BJ (cell line): ENCODE results near the gene CASTOR1. TPM values are rescaled to one million over a fixed set of nuclear protein-coding genes. Genes with fewer than 3 reads are reported as not detected.

Experiments
- CTCF ChIA-PET: fragments of 350-600 bp; formaldehyde crosslinking; extraction: SDS; loops from one replicate; lab custom pipeline; 2021; ENCODE audit warnings: antibody characterized with exemption, inconsistent platforms; lab: Yijun Ruan, JAX
- POLR2A ChIA-PET: fragments of 300-600 bp; sonication (Branson Sonifier 250); formaldehyde crosslinking; extraction: SDS; loops from one replicate; lab custom pipeline; 2021; ENCODE audit warnings: antibody characterized with exemption; lab: Charles Lee
- DNase-seq: peaks from one replicate; pipeline ENCODE4 v3.0.0-alpha.2; 2011; ENCODE audit warnings: low read depth
- H3K27me3 ChIP-seq: 2 replicates; pipeline ENCODE4 v1.6.0; 2011; ENCODE audit warnings: low read length; ENCODE audit not compliant: control insufficient read depth, insufficient read depth
- H3K36me3 ChIP-seq: 2 replicates; pipeline ENCODE4 v1.5.1; 2011; ENCODE audit warnings: low read length; ENCODE audit not compliant: control insufficient read depth, insufficient read depth
- H3K4me3 ChIP-seq: 2 replicates; pipeline ENCODE4 v1.5.1; 2011; ENCODE audit warnings: low read depth, mild to moderate bottlenecking, control low read depth, low read length
- polyA plus RNA-seq: library from polyadenylated mRNA; depleted of rRNA; stranded (reverse); fragments of >200 nt; gene quantifications from 2 replicates; pipeline ENCODE4 v1.2.3, GENCODE V29; 2011
- TF ChIP-seq, protein P1 (sequence below): IDR thresholded peaks from 2 replicates; pipeline ENCODE4 v1.5.1; 2011; ENCODE audit warnings: low read depth, mild to moderate bottlenecking, control low read depth, inconsistent platforms, low read length, moderate library complexity; ENCODE audit not compliant: insufficient read depth

Gene CASTOR1
- polyA plus RNA-seq, 1 experiment = 16.4 TPM

DNA sequence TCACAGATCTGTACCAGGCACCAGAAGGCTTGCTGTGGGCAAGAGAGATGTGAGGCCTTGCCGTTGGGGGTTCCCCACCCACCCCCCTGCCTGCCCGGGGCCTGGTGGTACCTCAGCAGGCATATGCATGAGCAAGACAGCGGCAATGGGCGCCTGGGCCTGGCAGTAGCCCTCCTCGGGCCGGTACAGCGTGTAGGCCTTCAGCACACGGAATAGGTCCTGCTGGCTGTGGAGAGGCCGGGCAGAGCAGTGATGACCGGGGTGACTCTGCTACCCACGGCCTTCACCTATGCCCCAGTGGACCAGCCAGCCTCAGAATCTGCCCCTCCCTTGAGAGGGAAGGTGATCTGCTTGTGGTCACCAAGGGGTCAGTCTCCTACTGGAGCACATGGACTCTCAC lies 5.5 kb upstream of the CASTOR1 start:
- CTCF ChIA-PET = interaction anchor here (0.6 kb wide), 1 partner anchor 658 kb away, joined by 4 read pairs; no protein-coding TSS in a partner anchor
- POLR2A ChIA-PET = no interaction called here
- Histone ChIP-seq H3K36me3 (peaks cover 53% of the 10 kb centered on the region), H3K4me3 (no peak overlapping the region), H3K27me3 (no peaks in the 10 kb centered on the region)
- TF ChIP-seq, protein P1, sequence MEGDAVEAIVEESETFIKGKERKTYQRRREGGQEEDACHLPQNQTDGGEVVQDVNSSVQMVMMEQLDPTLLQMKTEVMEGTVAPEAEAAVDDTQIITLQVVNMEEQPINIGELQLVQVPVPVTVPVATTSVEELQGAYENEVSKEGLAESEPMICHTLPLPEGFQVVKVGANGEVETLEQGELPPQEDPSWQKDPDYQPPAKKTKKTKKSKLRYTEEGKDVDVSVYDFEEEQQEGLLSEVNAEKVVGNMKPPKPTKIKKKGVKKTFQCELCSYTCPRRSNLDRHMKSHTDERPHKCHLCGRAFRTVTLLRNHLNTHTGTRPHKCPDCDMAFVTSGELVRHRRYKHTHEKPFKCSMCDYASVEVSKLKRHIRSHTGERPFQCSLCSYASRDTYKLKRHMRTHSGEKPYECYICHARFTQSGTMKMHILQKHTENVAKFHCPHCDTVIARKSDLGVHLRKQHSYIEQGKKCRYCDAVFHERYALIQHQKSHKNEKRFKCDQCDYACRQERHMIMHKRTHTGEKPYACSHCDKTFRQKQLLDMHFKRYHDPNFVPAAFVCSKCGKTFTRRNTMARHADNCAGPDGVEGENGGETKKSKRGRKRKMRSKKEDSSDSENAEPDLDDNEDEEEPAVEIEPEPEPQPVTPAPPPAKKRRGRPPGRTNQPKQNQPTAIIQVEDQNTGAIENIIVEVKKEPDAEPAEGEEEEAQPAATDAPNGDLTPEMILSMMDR = no peak
- DNase-seq = no peak

DNA sequence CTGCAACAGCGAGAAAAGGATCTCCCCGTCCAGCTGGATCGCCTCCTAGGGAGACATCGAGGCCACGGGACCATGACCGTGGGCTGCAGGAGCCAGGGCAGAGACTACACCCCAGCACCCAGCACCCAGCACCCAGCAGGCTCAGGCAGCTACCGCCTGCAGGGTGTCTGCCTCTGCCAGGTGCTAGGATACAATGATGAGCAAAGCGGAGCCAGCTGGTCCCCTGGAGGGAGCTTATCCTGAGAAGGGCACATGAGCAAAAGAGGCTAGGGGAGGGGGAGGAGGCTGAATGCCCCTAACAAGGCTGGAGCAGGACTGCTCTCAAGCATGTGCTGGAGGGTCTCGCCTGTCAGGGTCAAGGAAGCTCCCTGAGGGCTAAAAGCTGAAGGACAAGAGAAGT lies 4.8 kb upstream of the CASTOR1 start:
- DNase-seq = no peak
- H3K27me3 ChIP-seq = no peaks in the 10 kb centered on the region
- no peak overlapping the region for H3K4me3 ChIP-seq
- TF ChIP-seq, protein P1 = no peak
- peaks cover 49% of the 10 kb centered on the region for H3K36me3 ChIP-seq
- ChIA-PET POLR2A (no interaction called here), CTCF (interaction anchor here (0.6 to 1.8 kb wide), 2 partner anchors 38 to 658 kb away, joined by 4 to 8 read pairs; no protein-coding TSS in a partner anchor)

DNA sequence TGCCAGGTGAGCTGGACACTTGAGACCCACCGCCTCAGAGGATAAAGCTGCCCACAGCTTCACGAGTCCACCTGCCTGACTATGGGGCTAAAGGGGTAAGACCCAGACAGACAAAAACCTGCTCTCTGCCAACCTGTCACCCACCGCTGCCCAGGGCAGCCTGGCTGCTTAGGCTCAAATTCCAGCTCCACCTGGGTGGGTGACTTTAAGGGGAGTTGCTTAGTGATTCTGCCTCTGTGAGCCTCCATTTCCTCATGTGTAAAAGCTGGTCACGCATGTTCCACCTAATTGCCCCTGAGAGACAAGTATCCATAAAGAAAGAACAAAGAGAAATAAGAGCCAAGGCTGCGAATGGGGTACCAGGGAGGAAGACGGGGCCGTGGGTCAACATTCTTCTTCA lies 3.7 kb upstream of the CASTOR1 start:
- POLR2A ChIA-PET = no interaction called here
- H3K4me3 ChIP-seq = no peak overlapping the region
- no peaks in the 10 kb centered on the region for H3K27me3 ChIP-seq
- CTCF ChIA-PET = interaction anchor here (1.8 kb wide), 1 partner anchor 37 kb away, joined by 8 read pairs; no protein-coding TSS in a partner anchor
- DNase-seq = no peak
- peaks cover 40% of the 10 kb centered on the region for H3K36me3 ChIP-seq
- TF ChIP-seq, protein P1 = no peak

- TF ChIP-seq, protein P1 = no peak
- Histone ChIP-seq H3K4me3 (no peak overlapping the region), H3K27me3 (no peaks in the 10 kb centered on the region), H3K36me3 (peaks cover 34% of the 10 kb centered on the region)
- ChIA-PET POLR2A (no interaction called here), CTCF (interaction anchor here (0.5 to 10.6 kb wide), 4 partner anchors 25 to 96 kb away, joined by 3 to 204 read pairs (median 6); partner anchors contain the start of genes RNF215 and SEC14L2)
- no peak for DNase-seq
Observed at GRCh38 chr22:30292069-30292970, 3.0 kb upstream of the CASTOR1 start.
